Measurements from ENCODE around the gene CCND2. TPM values are rescaled to one million over a fixed set of nuclear protein-coding genes. Genes with fewer than 3 reads are reported as not detected.

The CCND2 gene
- total and polyA plus RNA-seq, 2 experiments from 2014 or later, result 75.6 to 224 TPM

- TF ChIP-seq, protein P1, sequence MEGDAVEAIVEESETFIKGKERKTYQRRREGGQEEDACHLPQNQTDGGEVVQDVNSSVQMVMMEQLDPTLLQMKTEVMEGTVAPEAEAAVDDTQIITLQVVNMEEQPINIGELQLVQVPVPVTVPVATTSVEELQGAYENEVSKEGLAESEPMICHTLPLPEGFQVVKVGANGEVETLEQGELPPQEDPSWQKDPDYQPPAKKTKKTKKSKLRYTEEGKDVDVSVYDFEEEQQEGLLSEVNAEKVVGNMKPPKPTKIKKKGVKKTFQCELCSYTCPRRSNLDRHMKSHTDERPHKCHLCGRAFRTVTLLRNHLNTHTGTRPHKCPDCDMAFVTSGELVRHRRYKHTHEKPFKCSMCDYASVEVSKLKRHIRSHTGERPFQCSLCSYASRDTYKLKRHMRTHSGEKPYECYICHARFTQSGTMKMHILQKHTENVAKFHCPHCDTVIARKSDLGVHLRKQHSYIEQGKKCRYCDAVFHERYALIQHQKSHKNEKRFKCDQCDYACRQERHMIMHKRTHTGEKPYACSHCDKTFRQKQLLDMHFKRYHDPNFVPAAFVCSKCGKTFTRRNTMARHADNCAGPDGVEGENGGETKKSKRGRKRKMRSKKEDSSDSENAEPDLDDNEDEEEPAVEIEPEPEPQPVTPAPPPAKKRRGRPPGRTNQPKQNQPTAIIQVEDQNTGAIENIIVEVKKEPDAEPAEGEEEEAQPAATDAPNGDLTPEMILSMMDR (conservative IDR thresholded peaks at IDR 0.05; ENCODE audit: low read depth in 2 of 2), result no peak
- no peak for TF ChIP-seq STAT1 (IDR thresholded peaks at IDR 0.05; ENCODE audit: unreplicated experiment)
- no peak for TF ChIP-seq ETS1 (IDR thresholded peaks at IDR 0.05)
- TF ChIP-seq ZNF114 (CRISPR knock-in tag; IDR thresholded peaks at IDR 0.05), result no peak
- no peak for TF ChIP-seq EZH2 (IDR thresholded peaks at IDR 0.05; ENCODE audit: low read depth, unreplicated experiment)
- TF ChIP-seq ZNF331 (CRISPR knock-in tag; IDR thresholded peaks at IDR 0.05; ENCODE audit: low read depth), result no peak
- no peak for TF ChIP-seq REST (IDR thresholded peaks at IDR 0.05; ENCODE audit: unreplicated experiment)
- no peak for TF ChIP-seq NANOG (IDR thresholded peaks at IDR 0.05; ENCODE audit: borderline replicate concordance)
- no peak for TF ChIP-seq CREB1 (CRISPR knock-in tag; IDR thresholded peaks at IDR 0.05; ENCODE audit: low read depth)
These were observed 300 bp upstream of the CCND2 start (continued) for GRCh38 chr12:4273273-4273651.

DNA sequence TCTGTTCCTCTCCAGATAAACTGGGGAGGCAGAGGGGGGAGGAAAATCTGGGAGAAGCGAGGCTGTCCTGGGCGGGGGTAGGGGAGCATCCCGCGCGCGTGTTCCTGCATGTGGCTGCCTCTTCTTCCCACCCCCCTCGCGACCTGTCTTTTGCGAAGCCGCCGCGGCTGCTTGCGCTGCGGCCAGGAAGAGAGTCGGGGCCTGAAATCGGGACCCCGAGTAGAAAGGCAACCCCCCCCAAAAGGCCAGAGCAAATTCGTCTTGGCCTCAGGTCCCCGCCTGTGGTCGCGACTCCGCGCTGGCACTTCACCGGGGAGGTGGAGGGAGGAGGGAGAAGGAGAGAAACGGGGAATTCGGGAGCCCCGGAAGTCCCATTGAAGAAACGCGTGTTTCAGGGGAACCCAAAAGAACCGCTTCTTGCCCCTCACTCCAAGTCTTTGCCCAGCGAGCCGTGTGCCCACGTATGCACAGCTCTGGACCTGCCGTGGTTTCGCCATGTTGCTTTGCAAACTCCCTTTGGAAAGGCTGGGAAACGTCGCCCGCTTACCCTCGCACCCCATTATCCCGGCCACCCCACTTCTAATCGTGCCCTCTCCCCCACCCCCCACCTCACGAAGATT is 944 bp downstream of the CCND2 start:
- ATAC-seq (no peak), DNase-seq (ENCODE audit: low spot score) (peak; percentile 61)
- H3K4me1 ChIP-seq (ENCODE audit: insufficient read depth), result peaks cover 34% of the 10 kb centered on the region
- H3K9me2 ChIP-seq (ENCODE audit: insufficient read depth), result no peaks in the 10 kb centered on the region
- H3K9me3 Mint-ChIP-seq, result peaks cover 2% of the 10 kb centered on the region; the same call in 2 of the 3 replicates
- H3K27me3 ChIP-seq (ENCODE audit: insufficient read depth), result peaks cover 13% of the 10 kb centered on the region
- H3K4me3 Mint-ChIP-seq, result peak overlapping the region; percentile 87
- peak overlapping the region; percentile 99 for H3K4me3 ChIP-seq
- H3K27me3 Mint-ChIP-seq (ENCODE audit: insufficient read depth, low read depth, poor library complexity), result peaks cover 36% of the 10 kb centered on the region
- TF ChIP-seq ZNF331 (CRISPR knock-in tag; IDR thresholded peaks at IDR 0.05; ENCODE audit: low read depth) (no peak), CREB1 (CRISPR knock-in tag; IDR thresholded peaks at IDR 0.05; ENCODE audit: low read depth) (no peak), ZNF114 (CRISPR knock-in tag; IDR thresholded peaks at IDR 0.05) (no peak), EZH2phosphoT487 (IDR thresholded peaks at IDR 0.05; ENCODE audit: unreplicated experiment) (no peak), NANOG (IDR thresholded peaks at IDR 0.05; ENCODE audit: borderline replicate concordance) (no peak), JUNB (IDR thresholded peaks at IDR 0.05; ENCODE audit: unreplicated experiment) (no peak), REST (IDR thresholded peaks at IDR 0.05; ENCODE audit: unreplicated experiment) (no peak)
- TF ChIP-seq, protein P1 (conservative IDR thresholded peaks at IDR 0.05; ENCODE audit: low read depth in 2 of 2), result no peak
- H2AFZ ChIP-seq, result no peak overlapping the region
- peaks cover 52% of the 10 kb centered on the region for H3K36me3 Mint-ChIP-seq (ENCODE audit: low read depth)
- H3F3A ChIP-seq (replicated peaks; ENCODE audit: low read depth), result peaks cover 21% of the 10 kb centered on the region
- peaks cover 38% of the 10 kb centered on the region for H3K4me1 Mint-ChIP-seq
- peaks cover 58% of the 10 kb centered on the region for H3K79me2 ChIP-seq (replicated peaks; ENCODE audit: insufficient read depth)
- H3K27ac Mint-ChIP-seq, result peak overlapping the region; percentile 98
- H3K36me3 ChIP-seq (ENCODE audit: insufficient read depth), result peaks cover 33% of the 10 kb centered on the region
- H3K4me2 ChIP-seq, result peak overlapping the region; percentile 87
- peak overlapping the region; percentile 94 for H3K27ac ChIP-seq (ENCODE audit: low read depth)
- H4K20me1 ChIP-seq (replicated peaks; ENCODE audit: insufficient read depth), result peaks cover 34% of the 10 kb centered on the region
